Epithelial cell of prostate (primary cell): ENCODE measurements around the gene VPS35L.
"Not testable (repeated sequence)": the region's sequence is repeated elsewhere in the genome, so short reads cannot be mapped to it uniquely, and the experiment has no call there.

ENCODE experiments used
- DNase-seq: peaks from one replicate; pipeline ENCODE4 v3.0.0-alpha.2; 2011; ENCODE audit warnings: low read depth, low spot score
- H3K27ac ChIP-seq: fragments of 450-650 bp; 2 replicates; pipeline ENCODE4 v1.5.1; 2017; ENCODE audit warnings: mild to moderate bottlenecking

The VPS35L gene

DNA sequence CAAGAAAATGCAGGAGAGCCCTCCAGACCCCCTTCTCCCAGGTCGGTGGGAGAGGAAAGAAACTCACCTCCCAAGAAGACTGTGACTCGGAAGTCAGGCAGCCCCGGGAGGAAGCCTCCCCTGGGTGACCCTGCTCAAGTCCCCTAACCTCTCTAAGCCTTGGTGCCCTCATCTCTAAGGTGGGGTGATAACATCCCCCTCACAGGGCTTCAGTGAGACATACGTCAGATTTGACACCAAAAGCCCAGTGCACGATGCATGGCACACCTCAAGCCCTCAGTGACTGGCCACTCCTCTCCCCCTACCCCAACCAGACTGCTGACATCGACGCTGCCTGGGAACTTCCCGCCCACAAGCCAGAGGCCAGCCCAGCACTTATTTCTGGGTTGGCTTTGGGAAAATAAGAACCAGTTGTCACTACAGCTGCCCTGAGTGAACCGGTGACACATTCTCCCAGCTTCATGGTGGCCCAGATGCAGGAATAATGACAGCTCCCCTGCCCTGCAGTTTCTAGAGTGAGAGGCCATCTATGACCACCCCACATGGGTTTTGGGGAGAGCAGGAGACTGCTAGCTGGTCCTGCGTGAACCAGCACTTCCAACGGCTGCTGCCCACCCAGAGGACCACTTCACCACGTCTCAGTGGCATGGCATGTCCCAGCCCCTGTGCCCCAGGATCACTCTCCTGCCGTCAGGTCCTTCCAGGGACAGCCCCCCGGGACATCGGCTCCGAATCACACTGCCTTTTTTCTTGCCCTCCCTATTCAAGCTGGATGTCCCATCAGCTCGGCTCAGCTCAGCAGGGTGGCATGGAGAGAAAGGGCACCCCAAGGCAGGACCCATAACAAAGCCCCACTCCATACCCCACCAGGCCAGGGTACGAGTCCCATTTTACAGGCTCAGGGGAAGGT, 153.0 kb downstream of the VPS35L start:
- DNase-seq: no peak
- no peak overlapping the region for H3K27ac ChIP-seq

GRCh38 chr16:19709381-19710136, 154.1 kb downstream of the VPS35L start:
- no peak overlapping the region for H3K27ac ChIP-seq

DNA sequence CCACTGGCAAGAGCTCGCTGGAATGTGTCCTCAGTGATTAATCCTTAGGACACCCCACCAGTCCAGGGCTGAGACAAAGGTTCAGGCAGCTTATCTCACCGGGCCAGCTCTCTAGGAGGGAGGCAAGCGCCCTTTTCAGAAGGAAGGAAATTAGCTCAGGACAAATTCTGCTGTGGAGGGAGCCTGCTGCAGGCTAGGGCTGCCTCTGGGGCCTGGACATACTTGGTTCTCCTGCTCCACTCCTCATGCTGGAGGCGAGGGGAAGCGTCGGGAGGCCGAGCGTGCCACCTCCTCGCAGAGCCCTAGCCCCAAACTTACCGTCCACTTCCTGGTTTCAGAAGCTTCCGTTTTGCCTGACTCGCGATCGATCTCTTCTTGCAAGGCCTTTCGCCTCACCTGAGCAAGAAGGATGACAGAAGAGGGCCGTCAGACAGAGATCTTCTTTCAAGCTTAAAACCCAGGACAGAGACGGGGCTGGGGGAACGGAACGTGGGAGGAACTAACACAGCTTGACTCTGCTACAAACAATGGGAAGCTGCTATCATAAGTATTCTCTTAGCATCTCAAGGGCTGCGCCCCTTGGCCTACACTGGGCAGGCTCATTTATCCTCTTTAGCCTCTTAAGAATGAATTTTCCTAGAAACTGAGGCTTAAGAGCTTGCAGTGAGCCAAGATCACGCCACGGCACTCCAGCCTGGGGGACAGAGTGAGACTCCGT, 154.8 kb downstream of the VPS35L start:
- DNase-seq: no peak
- H3K27ac ChIP-seq: no peak overlapping the region

More at GRCh38 chr16:19709381-19710136, 154.1 kb downstream of the VPS35L start:
- no peak for DNase-seq

DNA sequence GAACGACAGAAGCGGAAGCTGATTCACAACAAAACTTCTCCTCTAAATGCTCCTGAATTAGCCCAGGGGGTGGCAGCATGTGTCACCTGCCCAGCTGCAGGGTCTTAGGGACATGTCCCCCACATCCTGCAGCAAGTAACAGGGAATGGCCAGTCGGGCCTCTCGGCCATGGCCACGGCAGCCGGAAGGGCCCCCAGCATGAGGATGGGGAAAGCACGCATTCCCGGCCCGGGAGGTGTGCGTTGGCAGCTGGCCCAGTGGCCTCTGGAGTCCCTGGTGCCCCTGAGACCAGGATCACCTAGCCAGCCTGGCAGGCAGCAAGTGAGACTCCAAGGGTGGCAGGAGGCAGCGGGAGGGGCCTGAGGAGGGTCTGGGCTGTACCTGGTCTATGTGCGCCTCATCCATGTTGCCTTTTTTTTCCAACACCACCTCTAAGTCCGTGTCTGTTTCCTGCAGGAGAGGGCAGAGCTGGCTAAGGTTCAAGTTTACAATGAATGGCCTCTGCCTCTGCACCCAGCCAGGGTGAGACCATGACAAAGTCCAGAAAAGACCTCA, 155.6 kb downstream of the VPS35L start:
- H3K27ac ChIP-seq: no peak overlapping the region
- no peak for DNase-seq

DNA sequence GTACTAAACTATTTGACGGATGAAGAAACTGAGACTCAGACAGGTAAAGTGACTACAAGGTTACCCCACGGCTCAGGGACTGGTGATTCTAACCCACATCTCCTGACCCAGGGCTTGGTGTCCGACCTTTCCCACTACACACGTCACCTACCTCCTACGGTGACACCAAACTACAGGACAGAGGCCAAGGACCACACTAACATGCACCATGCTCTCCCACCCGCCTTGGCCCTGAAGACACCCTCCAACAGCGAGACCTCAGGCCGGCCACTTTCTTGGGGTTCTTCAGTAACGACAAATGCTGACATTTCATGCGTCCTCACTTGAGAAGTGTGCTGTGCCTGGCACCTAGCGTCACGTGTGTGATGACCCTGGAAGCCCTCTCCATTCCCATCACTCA, 156.1 kb downstream of the VPS35L start:
- DNase-seq: no peak
- H3K27ac ChIP-seq: no peak overlapping the region

GRCh38 chr16:19712418-19713058, 157.0 kb downstream of the VPS35L start:
- H3K27ac ChIP-seq: no peak overlapping the region
- no peak for DNase-seq

- H3K27ac ChIP-seq: no peak overlapping the region
- DNase-seq: no peak
Measured at GRCh38 chr16:19713697-19714096, 158.2 kb downstream of the VPS35L start.

- peak overlapping the region; percentile 24 for H3K27ac ChIP-seq
- no peak for DNase-seq
Measured at GRCh38 chr16:19715566-19715965, 160.1 kb downstream of the VPS35L start.

GRCh38 chr16:19716183-19716582, 160.7 kb downstream of the VPS35L start:
- H3K27ac ChIP-seq: peak overlapping the region; percentile 24
- no peak for DNase-seq

- H3K27ac ChIP-seq: peak overlapping the region; percentile 24
- not testable (repeated sequence) for DNase-seq
Measured at GRCh38 chr16:19716728-19717127, 161.2 kb downstream of the VPS35L start.

- H3K27ac ChIP-seq: peak overlapping the region; percentile 61
- DNase-seq: no peak
Measured at GRCh38 chr16:19717314-19717713, 161.8 kb downstream of the VPS35L start.

- peak within 1 kb of the TSS; percentile 61 for H3K27ac ChIP-seq
- DNase-seq: no peak
Measured at GRCh38 chr16:19717741-19718623, 162.5 kb downstream of the VPS35L start, which contains the start of the genes IQCK and KNOP1. Gene IQCK (plus strand): TSS chr16:19718271. CDS start chr16:19718307, 36 bp downstream. Gene KNOP1 (minus strand): TSS chr16:19718227. CDS start chr16:19715035, 3,192 bp downstream.

DNA sequence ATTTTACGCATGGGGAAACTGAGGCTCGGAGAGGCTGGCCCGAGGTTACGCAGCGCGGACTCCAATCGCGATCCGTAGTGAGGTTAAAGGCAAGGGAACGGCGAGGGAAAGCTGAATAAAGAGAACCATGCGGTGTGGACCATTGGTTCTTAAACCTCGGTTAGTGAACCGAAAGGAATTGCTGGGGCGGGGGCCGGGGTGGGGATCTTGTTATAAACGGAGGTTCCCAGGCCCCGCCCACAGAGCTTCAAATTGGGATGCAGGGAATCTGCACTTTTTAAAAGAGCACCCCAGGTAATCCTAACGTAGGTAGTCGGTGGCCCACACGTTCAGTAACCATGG, 163.1 kb downstream of the VPS35L start:
- H3K27ac ChIP-seq: peak overlapping the region; percentile 61
- DNase-seq: no peak

DNA sequence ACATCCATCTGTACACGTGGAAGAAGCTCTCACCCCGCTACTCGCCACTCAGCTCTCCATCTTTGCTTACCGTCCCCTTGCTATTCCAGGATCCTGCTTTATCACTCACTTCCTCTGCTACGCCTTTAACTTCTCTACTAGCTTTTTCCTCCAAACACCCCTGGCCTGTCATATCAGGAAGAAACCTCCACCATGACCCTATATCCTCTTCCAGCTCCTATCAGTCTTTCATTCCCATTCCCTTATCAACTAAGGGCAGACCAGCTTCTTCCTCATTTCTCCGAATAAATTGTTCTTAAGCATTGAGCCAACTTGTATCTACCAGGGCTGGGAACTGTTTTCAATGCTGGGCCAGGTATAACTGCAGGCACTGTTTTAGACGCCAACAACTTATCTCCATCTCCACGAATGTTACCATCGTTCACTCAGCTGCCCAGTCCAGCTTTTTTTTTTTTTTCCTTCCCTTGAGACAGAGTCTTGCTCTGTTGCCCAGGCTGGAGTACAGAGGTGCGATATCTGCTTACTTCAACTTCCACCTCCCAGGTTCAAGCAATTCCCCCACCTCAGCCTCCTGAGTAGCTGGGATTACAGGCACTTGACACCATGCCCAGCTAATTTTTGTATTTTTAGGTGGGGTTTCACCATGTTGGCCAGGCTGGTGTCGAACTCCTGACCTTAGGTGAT, 166.9 kb downstream of the VPS35L start:
- H3K27ac ChIP-seq: no peak overlapping the region
- DNase-seq: no peak

GRCh38 chr16:19722981-19723380, 167.5 kb downstream of the VPS35L start:
- no peak overlapping the region for H3K27ac ChIP-seq
- no peak for DNase-seq

GRCh38 chr16:19728636-19728965, 173.1 kb downstream of the VPS35L start:
- no peak for DNase-seq
- no peak overlapping the region for H3K27ac ChIP-seq

- H3K27ac ChIP-seq: no peak overlapping the region
Measured at GRCh38 chr16:19733551-19733950, 178.0 kb downstream of the VPS35L start.

GRCh38 chr16:19735074-19735867, 179.8 kb downstream of the VPS35L start:
- no peak overlapping the region for H3K27ac ChIP-seq
- DNase-seq: no peak

More at GRCh38 chr16:19733551-19733950, 178.0 kb downstream of the VPS35L start:
- DNase-seq: no peak
